ENCODE measurements around the gene SLC4A1.

DNA sequence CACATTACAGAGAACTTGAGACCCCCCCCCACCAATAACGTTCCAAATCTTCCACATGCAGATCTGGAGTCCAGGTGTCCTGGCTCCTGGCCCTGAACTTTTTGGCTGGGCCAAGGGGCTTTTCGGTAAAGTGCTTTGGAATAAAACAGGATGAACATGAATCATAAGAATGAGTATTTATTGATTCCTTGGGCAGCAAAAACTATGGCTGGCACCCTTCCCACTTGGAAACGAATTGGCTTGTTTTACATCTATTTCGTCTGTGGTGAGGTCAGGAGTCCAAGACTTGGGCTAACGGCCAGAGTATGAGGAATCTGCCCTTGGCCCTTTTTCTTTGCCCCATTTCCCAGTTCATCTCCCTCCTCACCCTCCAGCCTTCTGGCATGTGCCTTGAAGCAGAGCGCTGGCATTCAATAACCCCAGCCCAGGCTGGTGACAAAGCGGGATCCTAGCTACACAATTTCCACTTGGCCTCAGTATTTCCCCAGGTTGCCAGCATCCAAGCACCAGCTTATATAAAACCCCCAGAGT is 44.3 kb downstream of the SLC4A1 start:
- TF ChIP-seq, protein P1, sequence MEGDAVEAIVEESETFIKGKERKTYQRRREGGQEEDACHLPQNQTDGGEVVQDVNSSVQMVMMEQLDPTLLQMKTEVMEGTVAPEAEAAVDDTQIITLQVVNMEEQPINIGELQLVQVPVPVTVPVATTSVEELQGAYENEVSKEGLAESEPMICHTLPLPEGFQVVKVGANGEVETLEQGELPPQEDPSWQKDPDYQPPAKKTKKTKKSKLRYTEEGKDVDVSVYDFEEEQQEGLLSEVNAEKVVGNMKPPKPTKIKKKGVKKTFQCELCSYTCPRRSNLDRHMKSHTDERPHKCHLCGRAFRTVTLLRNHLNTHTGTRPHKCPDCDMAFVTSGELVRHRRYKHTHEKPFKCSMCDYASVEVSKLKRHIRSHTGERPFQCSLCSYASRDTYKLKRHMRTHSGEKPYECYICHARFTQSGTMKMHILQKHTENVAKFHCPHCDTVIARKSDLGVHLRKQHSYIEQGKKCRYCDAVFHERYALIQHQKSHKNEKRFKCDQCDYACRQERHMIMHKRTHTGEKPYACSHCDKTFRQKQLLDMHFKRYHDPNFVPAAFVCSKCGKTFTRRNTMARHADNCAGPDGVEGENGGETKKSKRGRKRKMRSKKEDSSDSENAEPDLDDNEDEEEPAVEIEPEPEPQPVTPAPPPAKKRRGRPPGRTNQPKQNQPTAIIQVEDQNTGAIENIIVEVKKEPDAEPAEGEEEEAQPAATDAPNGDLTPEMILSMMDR (IDR thresholded peaks at IDR 0.05) = no peak
- TF ChIP-seq POLR2A (IDR thresholded peaks at IDR 0.05) = no peak
- no peak for TF ChIP-seq POLR2AphosphoS5 (IDR thresholded peaks at IDR 0.05)
- no peak for TF ChIP-seq EP300 (IDR thresholded peaks at IDR 0.05)
